A549 (cell line): ENCODE results near the gene ITPRID1. TPM values are rescaled to one million over a fixed set of nuclear protein-coding genes. Genes with fewer than 3 reads are reported as not detected.
"Not testable (repeated sequence)": the region's sequence is repeated elsewhere in the genome, so short reads cannot be mapped to it uniquely, and the experiment has no call there.

Experiments used
- ATAC-seq, 2 experiments: fragments of 200-7000 bp in 1 of 2; fragments of >200 bp in 1 of 2; cut with Nextera tagmentation in 1 of 2; cut with Tn5 transposase in 1 of 2; 3 replicates each; pipeline versions ENCODE4 v1.8.0 to v1.9.1; 2018 to 2020; ENCODE audit warnings: mild to moderate bottlenecking in 1 of 2, moderate library complexity in 1 of 2
- CTCF ChIA-PET: fragments of 300-600 bp; sonication (Branson Sonifier 250); formaldehyde crosslinking; extraction: SDS; loops from one replicate; lab custom pipeline; 2021; ENCODE audit warnings: antibody characterized with exemption, inconsistent platforms; lab: Yijun Ruan, JAX
- POLR2A ChIA-PET: fragments of 350-600 bp; formaldehyde crosslinking; extraction: SDS; loops from one replicate; lab custom pipeline; 2021; ENCODE audit warnings: antibody characterized with exemption, inconsistent platforms; lab: Yijun Ruan, JAX
- DNase-seq, 2 experiments: peaks; one replicate each; pipeline versions ENCODE4 v3.0.0 to v3.0.0-alpha.2; 2011 to 2016; ENCODE audit warnings: low read depth in 1 of 2, low spot score in 1 of 2
- FAIRE-seq: peaks from 2 replicates; lab custom pipeline; 2011; peaks lifted over from hg19 to GRCh38; lab: Jason Lieb, UNC
- H3K27ac ChIP-seq, 2 experiments: fragments of >200 bp; sonication (Bioruptor Twin); formaldehyde crosslinking; 3 replicates each; pipeline ENCODE4 v1.5.1; 2016 to 2017
- H3K4me1 ChIP-seq: fragments of >200 bp; sonication (Bioruptor Twin); formaldehyde crosslinking; 3 replicates; pipeline ENCODE4 v1.6.1; 2016
- H3K4me2 ChIP-seq: fragments of >200 bp; sonication (Bioruptor Twin); formaldehyde crosslinking; 3 replicates; pipeline ENCODE4 v1.6.1; 2016
- H3K4me3 ChIP-seq: fragments of >200 bp; sonication (Bioruptor Twin); formaldehyde crosslinking; 3 replicates; pipeline ENCODE4 v1.5.1; 2016
- H3K9me3 ChIP-seq: fragments of >200 bp; sonication (Bioruptor Twin); formaldehyde crosslinking; 3 replicates; pipeline ENCODE4 v1.6.1; 2016
- BHLHE40 ChIP-seq: IDR thresholded peaks from 2 replicates; pipeline ENCODE4 v1.6.1; 2012; ENCODE audit warnings: low read depth, low read length, inconsistent platforms
- CBX8 ChIP-seq: fragments of 200-600 bp; sonication (generic); IDR thresholded peaks from 2 replicates; pipeline ENCODE4 v1.6.1; 2016
- E2F6 ChIP-seq: IDR thresholded peaks from 2 replicates; pipeline ENCODE4 v1.6.1; 2012; ENCODE audit warnings: low read depth, borderline replicate concordance
- EHMT2 ChIP-seq: fragments of 200-600 bp; sonication (generic); IDR thresholded peaks from 2 replicates; pipeline ENCODE4 v1.6.1; 2016; ENCODE audit warnings: antibody characterized with exemption, low read depth, mild to moderate bottlenecking, moderate library complexity
- ELK1 ChIP-seq: fragments of 150-350 bp; IDR thresholded peaks from 2 replicates; pipeline ENCODE4 v1.6.1; 2014; ENCODE audit warnings: low read depth, mild to moderate bottlenecking, low read length
- ESRRA ChIP-seq: fragments of 150-350 bp; IDR thresholded peaks from 2 replicates; pipeline ENCODE4 v1.6.1; 2014; ENCODE audit warnings: mild to moderate bottlenecking, low read length, borderline replicate concordance
- FOSL2 ChIP-seq, 2 experiments: fragments of 450-650 bp in 1 of 2; fragments of >200 bp in 1 of 2; sonication (Bioruptor Twin) in 1 of 2; formaldehyde crosslinking; IDR thresholded peaks; 2 replicates each; pipeline versions ENCODE4 v1.5.0 to v1.6.1; 2016 to 2020; ENCODE audit warnings: mild to moderate bottlenecking in 1 of 2, moderate library complexity in 1 of 2
- HDAC2 ChIP-seq: fragments of 200-600 bp; sonication (generic); IDR thresholded peaks from 2 replicates; pipeline ENCODE4 v1.6.1; 2016
- HEYL ChIP-seq: fragments of 250-450 bp; sonication (Bioruptor Pico); IDR thresholded peaks from 2 replicates; pipeline ENCODE4 v1.8.0; 2021; ENCODE audit warnings: mild to moderate bottlenecking, moderate library complexity
- HOXB13 ChIP-seq: fragments of 250-450 bp; sonication (Bioruptor Pico); IDR thresholded peaks from 2 replicates; pipeline ENCODE4 v1.5.0; 2020; ENCODE audit warnings: low read depth, mild to moderate bottlenecking, moderate library complexity
- HOXB5 ChIP-seq: fragments of 250-450 bp; sonication (Bioruptor Pico); IDR thresholded peaks from 2 replicates; pipeline ENCODE4 v1.5.0; 2020; ENCODE audit warnings: mild to moderate bottlenecking, moderate library complexity
- KDM1A ChIP-seq: fragments of 200-600 bp; sonication (generic); IDR thresholded peaks from 2 replicates; pipeline ENCODE4 v1.6.1; 2016; ENCODE audit warnings: low read depth, mild to moderate bottlenecking
- MAFK ChIP-seq: fragments of 450-650 bp; IDR thresholded peaks from 2 replicates; pipeline ENCODE4 v1.6.1; 2014; ENCODE audit not compliant: partially characterized antibody
- PBX3 ChIP-seq: IDR thresholded peaks from 2 replicates; pipeline ENCODE4 v1.6.1; 2012
- POLR2A ChIP-seq: IDR thresholded peaks from 2 replicates; pipeline ENCODE4 v1.6.1; 2012; ENCODE audit warnings: mild to moderate bottlenecking, low read length
- RFX5 ChIP-seq: fragments of 450-650 bp; IDR thresholded peaks from 2 replicates; pipeline ENCODE4 v1.7.1; 2014; ENCODE audit warnings: antibody characterized with exemption, mild to moderate bottlenecking, moderate library complexity
- TFCP2L1 ChIP-seq: fragments of 250-450 bp; sonication (Bioruptor Pico); IDR thresholded peaks from 2 replicates; pipeline ENCODE4 v1.5.0; 2021; ENCODE audit warnings: mild to moderate bottlenecking
- TP53 ChIP-seq: fragments of 250-450 bp; sonication (Bioruptor Pico); IDR thresholded peaks from 2 replicates; pipeline ENCODE4 v1.5.0; 2021; ENCODE audit warnings: mild to moderate bottlenecking, moderate library complexity
- ZNF302 ChIP-seq: fragments of 250-450 bp; sonication (Bioruptor Pico); IDR thresholded peaks from 2 replicates; pipeline ENCODE4 v1.9.0; 2021; ENCODE audit warnings: inconsistent platforms, mild to moderate bottlenecking, moderate library complexity
- ZSCAN20 ChIP-seq: fragments of 250-450 bp; sonication (Bioruptor Pico); IDR thresholded peaks from 2 replicates; pipeline ENCODE4 v1.8.0; 2022; ENCODE audit warnings: mild to moderate bottlenecking, moderate library complexity
- WGBS: methylation state at CpG from one replicate; pipeline ENCODE4 v1.1.6; 2017; ENCODE audit errors: missing lambda C conversion rate; 5-methylcytosine and 5-hydroxymethylcytosine counted together
- polyA plus RNA-seq, 4 experiments: library from polyadenylated mRNA; depleted of rRNA in 3 of 4; stranded (reverse); fragments of >200 nt; fragmentation: RNase III in 1 of 4; extraction: RNeasy Plus Mini Kit Qiagen cat#74134 plus additional on column Dnase treatment in 1 of 4; gene quantifications; 2 replicates in 3 of 4; 3 replicates in 1 of 4; pipeline ENCODE4 v1.2.3, GENCODE V29; 2011 to 2017
- TF ChIP-seq, protein P1 (sequence below): fragments of >200 bp; sonication (Bioruptor Twin); formaldehyde crosslinking; IDR thresholded peaks from 2 replicates; pipeline ENCODE4 v1.6.1; 2016
- TF ChIP-seq, protein P2 (sequence below): fragments of >200 bp; sonication (Bioruptor Twin); formaldehyde crosslinking; IDR thresholded peaks from 3 replicates; pipeline ENCODE4 v1.5.1; 2016

The ITPRID1 gene
- polyA plus RNA-seq, 2 of the 4 experiments (the other 2 are of a cell fraction) = not detected

GRCh38 chr7:31529103-31529502 lies 15.2 kb downstream of the ITPRID1 start:
- H3K4me2 ChIP-seq = no peak overlapping the region
- H3K27ac ChIP-seq = no peak overlapping the region
- no peaks in the 10 kb centered on the region for H3K4me1 ChIP-seq
- H3K9me3 ChIP-seq = no peaks in the 10 kb centered on the region
- no peak for DNase-seq
- no peak for FAIRE-seq
- TF ChIP-seq, protein P1, sequence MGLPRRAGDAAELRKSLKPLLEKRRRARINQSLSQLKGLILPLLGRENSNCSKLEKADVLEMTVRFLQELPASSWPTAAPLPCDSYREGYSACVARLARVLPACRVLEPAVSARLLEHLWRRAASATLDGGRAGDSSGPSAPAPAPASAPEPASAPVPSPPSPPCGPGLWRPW = no peak
- no peak for TF ChIP-seq MAFK
- POLR2A ChIA-PET = no interaction called here
- no peak for ATAC-seq
- WGBS = 3% methylated on average over 1 of the region's 1 CpG
- no peak overlapping the region for H3K4me3 ChIP-seq
- CTCF ChIA-PET = no interaction called here

GRCh38 chr7:31540651-31541185 lies 26.8 kb downstream of the ITPRID1 start:
- H3K4me2 ChIP-seq, POLR2A ChIA-PET, H3K27ac ChIP-seq, H3K4me3 ChIP-seq, CTCF ChIA-PET, H3K9me3 ChIP-seq, ATAC-seq, H3K4me1 ChIP-seq, FAIRE-seq, DNase-seq: not testable (repeated sequence)
- WGBS = 3% methylated on average over 3 of the region's 3 CpGs

DNA sequence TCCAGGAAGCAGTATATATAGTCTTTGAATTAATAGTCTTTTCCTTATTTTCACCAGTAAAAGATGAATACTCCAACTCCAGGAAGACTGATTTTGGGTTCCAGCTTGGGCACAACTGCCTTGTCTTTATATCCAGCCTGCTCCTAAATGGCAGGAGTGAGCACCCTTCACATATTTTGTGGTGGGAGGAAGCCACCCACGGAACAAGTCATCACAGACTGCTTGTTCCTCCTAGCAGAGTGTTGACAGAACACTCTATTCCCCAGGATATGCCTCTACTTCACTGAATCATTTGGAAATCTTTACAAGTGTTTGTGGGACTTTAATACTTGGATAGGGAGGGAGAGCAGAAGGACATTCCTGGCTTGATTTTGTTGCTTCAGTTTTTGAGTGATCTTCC lies 31.7 kb downstream of the ITPRID1 start:
- Histone ChIP-seq H3K4me1 (no peaks in the 10 kb centered on the region), H3K4me3 (no peak overlapping the region), H3K27ac (no peak overlapping the region), H3K4me2 (no peak overlapping the region), H3K9me3 (no peaks in the 10 kb centered on the region)
- TF ChIP-seq HOXB13 = no peak
- TF ChIP-seq KDM1A = no peak
- POLR2A ChIA-PET = no interaction called here
- 0% methylated on average over 1 of the region's 1 CpG for WGBS
- no peak for ATAC-seq
- FAIRE-seq = no peak
- DNase-seq = no peak
- CTCF ChIA-PET = no interaction called here

DNA sequence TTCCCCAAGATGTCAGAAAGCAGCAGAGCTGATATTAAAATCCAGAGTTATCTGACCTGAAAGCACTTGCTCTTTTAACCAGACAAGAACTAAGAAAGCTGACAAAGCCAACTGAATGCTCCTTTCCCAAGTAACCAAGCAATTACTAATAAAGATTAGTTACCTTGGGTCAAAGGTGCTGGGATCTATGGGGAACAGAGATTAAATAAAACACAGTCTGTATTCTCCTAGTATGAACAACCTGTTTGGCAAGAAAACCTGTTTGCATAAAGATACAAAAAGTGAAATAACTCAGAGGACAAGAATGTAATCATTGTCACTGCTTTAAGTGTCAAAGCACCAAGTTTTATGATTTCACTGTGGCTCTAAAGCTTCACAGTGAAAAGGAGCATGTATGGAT lies 35.7 kb downstream of the ITPRID1 start:
- H3K27ac ChIP-seq = no peak overlapping the region
- FAIRE-seq = no peak
- H3K9me3 ChIP-seq = no peaks in the 10 kb centered on the region
- no peak overlapping the region for H3K4me3 ChIP-seq
- TF ChIP-seq TFCP2L1 (CRISPR knock-in tag) (no peak), E2F6 (no peak), EHMT2 (no peak), BHLHE40 (no peak), ESRRA (no peak), PBX3 (no peak), RFX5 (no peak), ELK1 (no peak), ZNF302 (CRISPR knock-in tag) (no peak)
- TF ChIP-seq, protein P1 = no peak
- DNase-seq = no peak
- ATAC-seq = no peak
- no peaks in the 10 kb centered on the region for H3K4me1 ChIP-seq
- ChIA-PET POLR2A (no interaction called here), CTCF (no interaction called here)
- H3K4me2 ChIP-seq = no peak overlapping the region

DNA sequence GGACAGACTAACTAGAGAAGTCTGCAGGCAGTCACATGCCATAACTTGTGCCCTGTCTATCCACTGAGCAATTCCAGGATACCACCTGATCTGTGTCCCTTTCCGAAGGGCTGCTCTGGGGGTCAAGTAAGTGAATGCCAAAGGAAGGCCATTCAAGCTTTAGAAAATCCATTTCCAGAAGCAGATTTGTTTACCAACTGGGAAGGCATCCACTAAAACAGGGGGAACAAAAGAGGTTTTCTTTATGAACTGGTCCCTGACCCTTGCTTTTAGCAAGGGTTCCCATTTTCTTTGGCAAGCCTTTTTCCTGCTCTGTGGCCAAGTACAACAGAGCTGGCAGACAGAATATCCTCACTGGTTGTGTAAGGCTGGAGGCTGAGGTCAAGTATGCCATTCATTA lies 36.5 kb downstream of the ITPRID1 start:
- Histone ChIP-seq H3K4me2 (no peak overlapping the region), H3K4me1 (no peaks in the 10 kb centered on the region), H3K4me3 (no peak overlapping the region), H3K9me3 (no peaks in the 10 kb centered on the region), H3K27ac (no peak overlapping the region)
- no peak for FAIRE-seq
- no peak for DNase-seq
- WGBS = 0% methylated on average over 1 of the region's 1 CpG
- CTCF ChIA-PET = no interaction called here
- no peak for ATAC-seq
- POLR2A ChIA-PET = no interaction called here
- TF ChIP-seq CBX8 (no peak), HEYL (CRISPR knock-in tag) (no peak), ZSCAN20 (CRISPR knock-in tag) (no peak), ELK1 (no peak), HOXB5 (CRISPR knock-in tag) (no peak), TP53 (CRISPR knock-in tag) (no peak), KDM1A (no peak), ESRRA (no peak), POLR2A (no peak), FOSL2 (IDR thresholded peaks at IDR 0.05) (no peak), FOSL2 (CRISPR knock-in tag; IDR thresholded peaks at IDR 0.05) (no peak), HDAC2 (no peak)
- TF ChIP-seq, protein P2, sequence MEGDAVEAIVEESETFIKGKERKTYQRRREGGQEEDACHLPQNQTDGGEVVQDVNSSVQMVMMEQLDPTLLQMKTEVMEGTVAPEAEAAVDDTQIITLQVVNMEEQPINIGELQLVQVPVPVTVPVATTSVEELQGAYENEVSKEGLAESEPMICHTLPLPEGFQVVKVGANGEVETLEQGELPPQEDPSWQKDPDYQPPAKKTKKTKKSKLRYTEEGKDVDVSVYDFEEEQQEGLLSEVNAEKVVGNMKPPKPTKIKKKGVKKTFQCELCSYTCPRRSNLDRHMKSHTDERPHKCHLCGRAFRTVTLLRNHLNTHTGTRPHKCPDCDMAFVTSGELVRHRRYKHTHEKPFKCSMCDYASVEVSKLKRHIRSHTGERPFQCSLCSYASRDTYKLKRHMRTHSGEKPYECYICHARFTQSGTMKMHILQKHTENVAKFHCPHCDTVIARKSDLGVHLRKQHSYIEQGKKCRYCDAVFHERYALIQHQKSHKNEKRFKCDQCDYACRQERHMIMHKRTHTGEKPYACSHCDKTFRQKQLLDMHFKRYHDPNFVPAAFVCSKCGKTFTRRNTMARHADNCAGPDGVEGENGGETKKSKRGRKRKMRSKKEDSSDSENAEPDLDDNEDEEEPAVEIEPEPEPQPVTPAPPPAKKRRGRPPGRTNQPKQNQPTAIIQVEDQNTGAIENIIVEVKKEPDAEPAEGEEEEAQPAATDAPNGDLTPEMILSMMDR = no peak
